H9 (cell line): ENCODE measurements around the gene TBX15. TPM values are rescaled to one million over a fixed set of nuclear protein-coding genes. Genes with fewer than 3 reads are reported as not detected.

ENCODE experiments used
- DNase-seq: peaks from one replicate; pipeline ENCODE4 v3.0.0-alpha.2; 2017
- H2AFZ ChIP-seq: one replicate; pipeline ENCODE4 v1.6.1; 2013; ENCODE audit warnings: mild to moderate bottlenecking, low read length, control low read depth, moderate library complexity
- H2AK5ac ChIP-seq: 2 replicates; pipeline ENCODE4 v1.6.1; 2013; ENCODE audit warnings: low read length, control low read depth, mixed read lengths; ENCODE audit not compliant: insufficient read length
- H2BK120ac ChIP-seq: one replicate; pipeline ENCODE4 v1.6.1; 2013; ENCODE audit warnings: low read depth, mild to moderate bottlenecking, low read length, control low read depth, inconsistent platforms; ENCODE audit not compliant: poor library complexity, severe bottlenecking
- H2BK12ac ChIP-seq: 2 replicates; pipeline ENCODE4 v1.6.1; 2013; ENCODE audit warnings: low read length, control low read depth, mixed read lengths, low read depth; ENCODE audit not compliant: insufficient read length
- H2BK15ac ChIP-seq: 2 replicates; pipeline ENCODE4 v1.6.1; 2013; ENCODE audit warnings: low read depth, low read length, control low read depth
- H2BK20ac ChIP-seq: one replicate; pipeline ENCODE4 v1.6.1; 2013; ENCODE audit warnings: low read depth, mild to moderate bottlenecking, low read length, control low read depth, inconsistent platforms; ENCODE audit not compliant: poor library complexity, severe bottlenecking
- H2BK5ac ChIP-seq: 2 replicates; pipeline ENCODE4 v1.6.1; 2013; ENCODE audit warnings: low read length, control low read depth, mixed read lengths; ENCODE audit not compliant: insufficient read length
- H3K14ac ChIP-seq: 2 replicates; pipeline ENCODE4 v1.6.1; 2013; ENCODE audit warnings: low read length, control low read depth; ENCODE audit not compliant: insufficient read depth
- H3K18ac ChIP-seq: 2 replicates; pipeline ENCODE4 v1.6.1; 2013; ENCODE audit warnings: low read depth, mild to moderate bottlenecking, mixed read lengths, low read length, control low read depth; ENCODE audit not compliant: insufficient read length
- H3K23ac ChIP-seq: 2 replicates; pipeline ENCODE4 v1.6.1; 2013; ENCODE audit warnings: low read length, control low read depth, mixed read lengths, low read depth; ENCODE audit not compliant: insufficient read length
- H3K23me2 ChIP-seq: 2 replicates; pipeline ENCODE4 v1.6.1; 2013; ENCODE audit warnings: low read depth, mild to moderate bottlenecking, mixed read lengths, low read length, control low read depth; ENCODE audit not compliant: insufficient read length, poor library complexity, severe bottlenecking
- H3K27ac ChIP-seq: 2 replicates; pipeline ENCODE4 v1.5.1; 2013; ENCODE audit warnings: low read length, control low read depth, mixed read lengths, low read depth; ENCODE audit not compliant: insufficient read length
- H3K27me3 ChIP-seq: 2 replicates; pipeline ENCODE4 v1.6.1; 2013; ENCODE audit warnings: low read length, control low read depth, inconsistent platforms; ENCODE audit not compliant: insufficient read depth
- H3K4ac ChIP-seq: 2 replicates; pipeline ENCODE4 v1.6.1; 2013; ENCODE audit warnings: low read depth, mild to moderate bottlenecking, control low read depth, inconsistent platforms, low read length, moderate library complexity
- H3K4me1 ChIP-seq: 2 replicates; pipeline ENCODE4 v1.6.1; 2013; ENCODE audit warnings: low read length, control low read depth, inconsistent platforms; ENCODE audit not compliant: insufficient read depth
- H3K4me2 ChIP-seq: 2 replicates; pipeline ENCODE4 v1.6.1; 2013; ENCODE audit warnings: low read length, control low read depth, mixed read lengths; ENCODE audit not compliant: insufficient read length, insufficient read depth
- H3K56ac ChIP-seq: 2 replicates; pipeline ENCODE4 v1.6.1; 2013; ENCODE audit warnings: low read depth, mild to moderate bottlenecking, mixed read lengths, low read length, control low read depth; ENCODE audit not compliant: insufficient read length
- H3K79me1 ChIP-seq: 2 replicates; pipeline ENCODE4 v1.6.1; 2013; ENCODE audit warnings: low read depth, mild to moderate bottlenecking, moderate library complexity, low read length, control low read depth, inconsistent platforms; ENCODE audit not compliant: insufficient read depth, poor library complexity, severe bottlenecking
- H3K79me2 ChIP-seq: 2 replicates; pipeline ENCODE4 v1.6.1; 2013; ENCODE audit warnings: low read length, control low read depth, inconsistent platforms; ENCODE audit not compliant: insufficient read depth
- H3K9ac ChIP-seq: 2 replicates; pipeline ENCODE4 v1.6.1; 2013; ENCODE audit warnings: low read length, control low read depth, mixed read lengths; ENCODE audit not compliant: insufficient read length; ENCODE audit errors: extremely low read depth
- H3K9me3 ChIP-seq: one replicate; pipeline ENCODE4 v1.6.1; 2013; ENCODE audit warnings: low read depth, low read length, inconsistent platforms; ENCODE audit not compliant: control insufficient read depth
- H3T11ph ChIP-seq: one replicate; pipeline ENCODE4 v1.6.1; 2013; ENCODE audit warnings: mild to moderate bottlenecking, low read length, control low read depth, inconsistent platforms
- H4K20me1 ChIP-seq: one replicate; pipeline ENCODE4 v1.6.1; 2013; ENCODE audit not compliant: control insufficient read depth, insufficient read length, insufficient read depth
- H4K5ac ChIP-seq: 2 replicates; pipeline ENCODE4 v1.6.1; 2013; ENCODE audit warnings: low read depth, mild to moderate bottlenecking, mixed read lengths, low read length, control low read depth; ENCODE audit not compliant: insufficient read length
- H4K8ac ChIP-seq: replicated peaks from 2 replicates; pipeline ENCODE4 v1.6.1; 2013; ENCODE audit warnings: low read length, control low read depth, mixed read lengths, low read depth; ENCODE audit not compliant: insufficient read length
- H4K91ac ChIP-seq: 2 replicates; pipeline ENCODE4 v1.6.1; 2013; ENCODE audit warnings: low read depth, mild to moderate bottlenecking, moderate library complexity, mixed read lengths, low read length, control low read depth; ENCODE audit not compliant: insufficient read length
- H3K27ac Mint-ChIP-seq, 3 experiments: 2 replicates in 2 of 3; 3 replicates in 1 of 3; pipeline ENCODE4 v1.8.0; 2020 to 2021; ENCODE audit warnings: mixed read lengths in 3 of 3, mild to moderate bottlenecking in 1 of 3, moderate library complexity in 1 of 3
- H3K27me3 Mint-ChIP-seq: 2 replicates; pipeline ENCODE4 v1.8.0; 2021; ENCODE audit warnings: low read depth, mild to moderate bottlenecking, moderate library complexity, mixed read lengths
- H3K36me3 Mint-ChIP-seq, 3 experiments: 2 replicates in 2 of 3; 3 replicates in 1 of 3; pipeline ENCODE4 v1.8.0; 2020 to 2021; ENCODE audit warnings: low read depth in 3 of 3, mixed read lengths in 3 of 3; ENCODE audit not compliant: insufficient read depth in 1 of 3
- H3K4me1 Mint-ChIP-seq, 2 experiments: 2 replicates each; pipeline ENCODE4 v1.8.0; 2020; ENCODE audit warnings: mixed read lengths in 2 of 2
- H3K4me3 Mint-ChIP-seq, 2 experiments: 2 replicates in 1 of 2; 3 replicates in 1 of 2; pipeline ENCODE4 v1.8.0; 2020 to 2021; ENCODE audit warnings: mild to moderate bottlenecking in 2 of 2, mixed read lengths in 2 of 2, moderate library complexity in 1 of 2
- H3K9me3 Mint-ChIP-seq, 2 experiments: 2 replicates in 1 of 2; 3 replicates in 1 of 2; pipeline ENCODE4 v1.8.0; 2020; ENCODE audit warnings: mild to moderate bottlenecking in 2 of 2, mixed read lengths in 2 of 2, moderate library complexity in 1 of 2
- CTCF ChIP-seq: fragments of 200-600 bp; sonication (generic); conservative IDR thresholded peaks from 3 replicates; pipeline ENCODE4 v1.8.0; 2021; ENCODE audit warnings: antibody characterized with exemption, mild to moderate bottlenecking
- WGBS: extraction: QIAGEN DNeasy Blood & Tissue Kit; methylation state at CpG from one replicate; pipeline ENCODE4 v1.1.7; 2013; ENCODE audit warnings: missing lambda C conversion rate, low lambda C conversion rate, mixed read lengths; ENCODE audit not compliant: insufficient read length; ENCODE audit errors: extremely low coverage; 5-methylcytosine and 5-hydroxymethylcytosine counted together
- total RNA-seq: library from RNA; stranded (reverse); gene quantifications from 2 replicates; pipeline ENCODE4 v1.2.1, GENCODE V29; 2021

Gene TBX15
- total RNA-seq, 1 experiment from 2014 or later: 0.07 TPM

DNA sequence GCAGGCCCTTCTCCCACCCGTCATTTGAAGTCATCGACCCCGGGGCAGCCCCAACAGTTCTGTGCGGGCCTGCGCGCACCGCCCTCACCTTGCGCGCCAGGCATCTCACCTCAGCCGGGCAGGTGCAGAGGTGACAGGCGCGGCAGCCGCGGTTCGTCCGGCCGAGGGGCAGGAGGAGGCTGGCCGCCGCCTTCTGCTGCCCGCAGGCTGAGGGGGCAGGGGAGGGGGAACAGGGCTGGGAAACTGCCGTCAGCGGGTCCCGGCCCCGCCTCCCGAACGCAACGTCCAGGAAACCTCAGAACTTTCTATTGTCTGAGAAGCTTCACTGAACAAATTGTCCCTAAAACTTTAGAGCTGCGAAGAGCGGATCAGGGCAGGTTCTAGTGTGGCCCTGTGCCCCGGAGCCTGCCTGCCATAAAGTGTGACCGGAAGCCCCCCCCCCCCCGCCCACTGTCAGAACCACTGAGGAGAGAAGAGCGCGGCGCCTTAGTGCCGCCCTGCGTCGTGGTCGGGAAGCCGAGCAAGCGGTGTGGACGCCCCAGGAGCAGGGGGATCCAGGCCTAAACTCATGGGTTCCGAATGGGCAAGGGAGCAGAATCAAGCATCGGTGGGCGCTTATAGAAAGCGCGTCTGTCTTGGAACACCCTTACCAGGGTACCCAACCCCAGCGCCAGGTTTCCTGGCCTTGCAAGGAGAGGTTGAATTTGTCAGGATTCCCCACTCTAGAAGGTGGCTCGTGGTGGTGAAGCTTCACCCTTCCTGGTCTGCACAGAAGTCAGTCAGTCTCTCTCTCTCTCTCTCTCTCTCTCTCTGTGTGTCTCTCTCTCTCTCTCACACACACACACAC lies 13.3 kb upstream of the TBX15 start:
- TF ChIP-seq CTCF: no peak
- Histone ChIP-seq H2BK20ac (no peak overlapping the region), H2AFZ (no peak overlapping the region), H4K91ac (no peak overlapping the region), H3T11ph (no peak overlapping the region), H2BK5ac (no peak overlapping the region), H3K14ac (no peak overlapping the region), H3K4ac (no peak overlapping the region), H3K56ac (no peak overlapping the region), H3K23me2 (peaks cover 7% of the 10 kb centered on the region), H2AK5ac (no peak overlapping the region), H3K27ac (no peak overlapping the region), H3K79me1 (no peaks in the 10 kb centered on the region), H2BK15ac (no peak overlapping the region), H2BK120ac (no peak overlapping the region), H3K18ac (no peak overlapping the region), H4K5ac (no peak overlapping the region), H3K4me2 (peak overlapping the region; percentile 49), H2BK12ac (no peak overlapping the region), H4K8ac (no peak overlapping the region), H3K27me3 (peaks cover 94% of the 10 kb centered on the region), H3K79me2 (no peaks in the 10 kb centered on the region), H3K23ac (no peak overlapping the region), H4K20me1 (no peaks in the 10 kb centered on the region), H3K9ac (no peak overlapping the region), H3K9me3 (no peaks in the 10 kb centered on the region), H3K4me1 (peaks cover 4% of the 10 kb centered on the region; the same call in 1 of the 2 replicates)
- H3K4me1 Mint-ChIP-seq: peaks cover 24 to 44% of the 10 kb centered on the region in 2 experiments
- peaks cover 0 to 4% of the 10 kb centered on the region in 2 experiments; a peak in 2 of 5 replicates for H3K9me3 Mint-ChIP-seq
- peaks cover 100% of the 10 kb centered on the region for H3K27me3 Mint-ChIP-seq
- no peaks in the 10 kb centered on the region; a peak in 1 of 7 replicates for H3K36me3 Mint-ChIP-seq
- no peak overlapping the region for H3K27ac Mint-ChIP-seq
- peak overlapping the region; percentile 53 to 73 for H3K4me3 Mint-ChIP-seq
- no CpG with 5 or more reads among the region's 49 CpGs for WGBS
- peak; percentile 46 for DNase-seq
